HepG2 (cell line): ENCODE measurements around the gene OR6V1.

Experiments used
- CHD2 ChIP-seq: IDR thresholded peaks from 2 replicates; pipeline ENCODE4 v1.6.1; 2011; ENCODE audit warnings: low read depth, low read length, improper control_type of control experiment
- GABPA ChIP-seq, 2 experiments: IDR thresholded peaks; 2 replicates each; pipeline ENCODE4 v1.6.1; 2011 to 2016; ENCODE audit warnings: low read depth in 2 of 2, low read length in 1 of 2, missing biosample characterization in 1 of 2, missing genetic modification characterization in 1 of 2
- JUN ChIP-seq: sonication (generic); formaldehyde crosslinking; IDR thresholded peaks from 2 replicates; pipeline ENCODE4 v1.4.0; 2020; ENCODE audit warnings: mild to moderate bottlenecking, missing genetic modification reagents
- MTA1 ChIP-seq: sonication (generic); formaldehyde crosslinking; IDR thresholded peaks from 2 replicates; pipeline ENCODE4 v1.4.0; 2020; ENCODE audit warnings: missing genetic modification reagents, mild to moderate bottlenecking, borderline replicate concordance
- MTF1 ChIP-seq: sonication (generic); formaldehyde crosslinking; IDR thresholded peaks from 2 replicates; pipeline ENCODE4 v1.5.0; 2020; ENCODE audit warnings: missing genetic modification reagents
- NPAS2 ChIP-seq: sonication (generic); formaldehyde crosslinking; IDR thresholded peaks from 2 replicates; pipeline ENCODE4 v1.8.0; 2022; ENCODE audit warnings: mild to moderate bottlenecking, missing genetic modification reagents, borderline replicate concordance
- PHF5A ChIP-seq: IDR thresholded peaks from one replicate; pipeline ENCODE4 v1.6.1; 2018; ENCODE audit warnings: low read depth, missing genetic modification reagents; ENCODE audit not compliant: unreplicated experiment
- SIN3B ChIP-seq: fragments of 150-350 bp; IDR thresholded peaks from 2 replicates; pipeline ENCODE4 v1.6.1; 2014; ENCODE audit warnings: low read length
- SRSF9 ChIP-seq: fragments of 200-400 bp; formaldehyde crosslinking; IDR thresholded peaks from 2 replicates; pipeline ENCODE4 v1.6.1; 2018; ENCODE audit warnings: borderline replicate concordance, mild to moderate bottlenecking, low read depth, low read length; ENCODE audit not compliant: insufficient read depth, poor library complexity, severe bottlenecking
- TBP ChIP-seq: sonication (generic); formaldehyde crosslinking; IDR thresholded peaks from 2 replicates; pipeline ENCODE4 v1.5.0; 2020; ENCODE audit warnings: missing genetic modification reagents
- ZNF329 ChIP-seq: sonication (generic); formaldehyde crosslinking; IDR thresholded peaks from 2 replicates; pipeline ENCODE4 v1.9.0; 2021; ENCODE audit warnings: low read depth, mild to moderate bottlenecking, missing genetic modification reagents
- TF ChIP-seq, protein P1 (sequence below): sonication (generic); formaldehyde crosslinking; IDR thresholded peaks from 2 replicates; pipeline ENCODE4 v1.9.0; 2021; ENCODE audit warnings: missing genetic modification reagents, mild to moderate bottlenecking, borderline replicate concordance
- TF ChIP-seq, protein P2 (sequence below): sonication (generic); formaldehyde crosslinking; IDR thresholded peaks from 2 replicates; pipeline ENCODE4 v1.5.0; 2020; ENCODE audit warnings: mild to moderate bottlenecking, missing genetic modification reagents, moderate library complexity

DNA sequence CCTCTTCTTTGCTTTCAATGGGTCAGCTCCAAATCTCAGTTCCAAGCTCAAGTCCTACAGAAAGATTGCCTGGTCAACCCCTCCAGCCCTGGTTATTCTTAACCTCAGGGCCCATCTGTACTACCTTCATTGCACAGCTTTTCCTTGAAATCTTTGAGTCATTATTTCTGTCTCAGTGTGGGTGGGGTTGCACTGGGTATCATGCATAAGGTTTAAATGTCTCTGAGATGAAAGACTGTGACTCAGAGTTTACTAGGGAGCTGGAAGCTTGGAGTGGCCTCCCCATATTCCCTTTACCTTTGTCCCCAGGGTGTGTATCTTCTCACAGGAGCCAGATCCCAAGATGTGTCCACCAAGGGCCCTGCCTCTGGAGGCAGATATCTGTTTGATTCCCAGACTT, 3.3 kb upstream of the OR6V1 start:
- no peak for TF ChIP-seq PHF5A
- no peak for TF ChIP-seq GABPA (IDR thresholded peaks at IDR 0.05; ENCODE audit: low read depth, low read length)
- TF ChIP-seq GABPA (CRISPR knock-in tag; IDR thresholded peaks at IDR 0.05; ENCODE audit: low read depth) = no peak
- TF ChIP-seq, protein P1, sequence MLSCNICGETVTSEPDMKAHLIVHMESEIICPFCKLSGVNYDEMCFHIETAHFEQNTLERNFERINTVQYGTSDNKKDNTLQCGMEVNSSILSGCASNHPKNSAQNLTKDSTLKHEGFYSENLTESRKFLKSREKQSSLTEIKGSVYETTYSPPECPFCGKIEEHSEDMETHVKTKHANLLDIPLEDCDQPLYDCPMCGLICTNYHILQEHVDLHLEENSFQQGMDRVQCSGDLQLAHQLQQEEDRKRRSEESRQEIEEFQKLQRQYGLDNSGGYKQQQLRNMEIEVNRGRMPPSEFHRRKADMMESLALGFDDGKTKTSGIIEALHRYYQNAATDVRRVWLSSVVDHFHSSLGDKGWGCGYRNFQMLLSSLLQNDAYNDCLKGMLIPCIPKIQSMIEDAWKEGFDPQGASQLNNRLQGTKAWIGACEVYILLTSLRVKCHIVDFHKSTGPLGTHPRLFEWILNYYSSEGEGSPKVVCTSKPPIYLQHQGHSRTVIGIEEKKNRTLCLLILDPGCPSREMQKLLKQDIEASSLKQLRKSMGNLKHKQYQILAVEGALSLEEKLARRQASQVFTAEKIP (CRISPR knock-in tag) = no peak
- no peak for TF ChIP-seq SRSF9
- TF ChIP-seq, protein P2, sequence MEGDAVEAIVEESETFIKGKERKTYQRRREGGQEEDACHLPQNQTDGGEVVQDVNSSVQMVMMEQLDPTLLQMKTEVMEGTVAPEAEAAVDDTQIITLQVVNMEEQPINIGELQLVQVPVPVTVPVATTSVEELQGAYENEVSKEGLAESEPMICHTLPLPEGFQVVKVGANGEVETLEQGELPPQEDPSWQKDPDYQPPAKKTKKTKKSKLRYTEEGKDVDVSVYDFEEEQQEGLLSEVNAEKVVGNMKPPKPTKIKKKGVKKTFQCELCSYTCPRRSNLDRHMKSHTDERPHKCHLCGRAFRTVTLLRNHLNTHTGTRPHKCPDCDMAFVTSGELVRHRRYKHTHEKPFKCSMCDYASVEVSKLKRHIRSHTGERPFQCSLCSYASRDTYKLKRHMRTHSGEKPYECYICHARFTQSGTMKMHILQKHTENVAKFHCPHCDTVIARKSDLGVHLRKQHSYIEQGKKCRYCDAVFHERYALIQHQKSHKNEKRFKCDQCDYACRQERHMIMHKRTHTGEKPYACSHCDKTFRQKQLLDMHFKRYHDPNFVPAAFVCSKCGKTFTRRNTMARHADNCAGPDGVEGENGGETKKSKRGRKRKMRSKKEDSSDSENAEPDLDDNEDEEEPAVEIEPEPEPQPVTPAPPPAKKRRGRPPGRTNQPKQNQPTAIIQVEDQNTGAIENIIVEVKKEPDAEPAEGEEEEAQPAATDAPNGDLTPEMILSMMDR = no peak
- no peak for TF ChIP-seq ZNF329 (CRISPR knock-in tag)
- TF ChIP-seq NPAS2 (CRISPR knock-in tag) = no peak
- no peak for TF ChIP-seq MTA1 (CRISPR knock-in tag)
- TF ChIP-seq JUN (CRISPR knock-in tag) = no peak
- no peak for TF ChIP-seq SIN3B
- no peak for TF ChIP-seq MTF1
- no peak for TF ChIP-seq CHD2
- TF ChIP-seq TBP = no peak
